NCI-H2171 treated with DMSO at 0.1 percent for 48 hours (cell line): ENCODE data around the gene TFDP1.

Experiments
- DNase-seq: peaks from one replicate; lab custom pipeline; 2025; lab: John Stamatoyannopoulos, UW

The TFDP1 gene

GRCh38 chr13:113634279-113635047, 49.9 kb downstream of the TFDP1 start:
- DNase-seq: no peak

- DNase-seq: no peak
Observed at GRCh38 chr13:113635048-113635420, 50.5 kb downstream of the TFDP1 start.

GRCh38 chr13:113635709-113636108, 51.2 kb downstream of the TFDP1 start:
- no peak for DNase-seq

- DNase-seq: no peak
Observed at GRCh38 chr13:113636266-113636963, 51.9 kb downstream of the TFDP1 start.

GRCh38 chr13:113637262-113638160, 53.0 kb downstream of the TFDP1 start:
- no peak for DNase-seq

GRCh38 chr13:113638173-113638746, 53.7 kb downstream of the TFDP1 start:
- no peak for DNase-seq

- DNase-seq: no peak
Observed at GRCh38 chr13:113638806-113639205, 54.3 kb downstream of the TFDP1 start.

- no peak for DNase-seq
Observed at GRCh38 chr13:113639616-113640262, 55.2 kb downstream of the TFDP1 start.

- no peak for DNase-seq
Observed at GRCh38 chr13:113641426-113641825, 56.9 kb downstream of the TFDP1 start.

- DNase-seq: no peak
Observed at GRCh38 chr13:113642563-113642962, 58.0 kb downstream of the TFDP1 start.

- DNase-seq: no peak
Observed at GRCh38 chr13:113643593-113643992, 59.0 kb downstream of the TFDP1 start.

- DNase-seq: no peak
Observed at GRCh38 chr13:113644800-113645199, 60.2 kb downstream of the TFDP1 start.

GRCh38 chr13:113645329-113645728, 60.8 kb downstream of the TFDP1 start:
- DNase-seq: no peak

GRCh38 chr13:113646376-113646775, 61.8 kb downstream of the TFDP1 start:
- DNase-seq: peak; percentile 20

GRCh38 chr13:113646921-113647340, 62.4 kb downstream of the TFDP1 start:
- no peak for DNase-seq

GRCh38 chr13:113647351-113648215, 63.0 kb downstream of the TFDP1 start:
- DNase-seq: peak; percentile 96

- DNase-seq: no peak
Observed at GRCh38 chr13:113648216-113648610, 63.7 kb downstream of the TFDP1 start.

- DNase-seq: no peak
Observed at GRCh38 chr13:113649212-113649611, 64.7 kb downstream of the TFDP1 start.

- no peak for DNase-seq
Observed at GRCh38 chr13:113650275-113650674, 65.7 kb downstream of the TFDP1 start.

- no peak for DNase-seq
Observed at GRCh38 chr13:113650731-113651148, 66.2 kb downstream of the TFDP1 start.
